RWPE2 (cell line): ENCODE results near the gene HMCES.

Experiments used
- ATAC-seq: fragments of 200-7000 bp; cut with Tn5 transposase; 3 replicates; pipeline ENCODE4 v1.9.1; 2021; ENCODE audit warnings: low read depth
- DNase-seq: peaks from one replicate; pipeline ENCODE4 v3.0.0-alpha.2; 2020; ENCODE audit warnings: low spot score
- H3K27ac ChIP-seq: fragments of 450-650 bp; 2 replicates; pipeline ENCODE4 v1.5.1; 2017; ENCODE audit warnings: mild to moderate bottlenecking; ENCODE audit not compliant: poor library complexity, severe bottlenecking
- H3K27me3 ChIP-seq: fragments of 250-450 bp; sonication (Bioruptor Pico); 2 replicates; pipeline ENCODE4 v1.5.1; 2021; ENCODE audit warnings: mild to moderate bottlenecking, moderate library complexity; ENCODE audit not compliant: insufficient read depth, poor library complexity, severe bottlenecking
- H3K36me3 ChIP-seq: fragments of 250-450 bp; sonication (Bioruptor Pico); 2 replicates; pipeline ENCODE4 v1.5.1; 2020; ENCODE audit warnings: low read depth, mild to moderate bottlenecking, moderate library complexity
- H3K4me1 ChIP-seq: fragments of 250-450 bp; sonication (Bioruptor Pico); 2 replicates; pipeline ENCODE4 v1.5.1; 2021; ENCODE audit warnings: mild to moderate bottlenecking, moderate library complexity; ENCODE audit not compliant: insufficient read depth, poor library complexity, severe bottlenecking
- H3K4me3 ChIP-seq: fragments of 250-450 bp; sonication (Bioruptor Pico); 2 replicates; pipeline ENCODE4 v1.5.1; 2021; ENCODE audit warnings: mild to moderate bottlenecking, moderate library complexity; ENCODE audit not compliant: severe bottlenecking
- H3K9me3 ChIP-seq: fragments of 250-450 bp; sonication (Bioruptor Pico); 2 replicates; pipeline ENCODE4 v1.5.1; 2021; ENCODE audit warnings: mild to moderate bottlenecking, moderate library complexity; ENCODE audit not compliant: severe bottlenecking
- TF ChIP-seq, protein P1 (sequence below): fragments of 450-650 bp; IDR thresholded peaks from one replicate; pipeline ENCODE4 v1.5.1; 2017; ENCODE audit warnings: mild to moderate bottlenecking, moderate library complexity; ENCODE audit not compliant: poor library complexity, severe bottlenecking

HMCES gene

DNA sequence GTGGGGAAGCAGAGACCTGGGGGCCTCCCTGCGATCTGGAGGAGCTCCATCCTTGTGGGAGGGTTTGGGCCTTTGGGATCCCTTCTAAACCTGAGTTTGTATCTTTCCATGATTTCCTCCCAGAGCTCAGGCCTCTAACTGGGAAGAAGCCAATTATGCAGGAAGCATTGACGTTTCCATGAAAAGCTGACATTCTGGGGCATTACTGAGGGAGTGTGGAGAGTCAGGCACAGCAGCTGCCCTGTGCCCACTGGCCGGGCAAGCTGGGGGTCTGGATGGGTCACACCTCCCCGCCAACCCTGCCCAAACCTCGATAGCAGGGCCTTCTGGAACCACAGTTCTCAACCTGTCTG, 74.9 kb downstream of the HMCES start:
- H3K27me3 ChIP-seq = no peaks in the 10 kb centered on the region
- ATAC-seq = no peak
- DNase-seq = no peak
- H3K9me3 ChIP-seq = no peaks in the 10 kb centered on the region
- H3K36me3 ChIP-seq = no peaks in the 10 kb centered on the region
- H3K4me1 ChIP-seq = no peaks in the 10 kb centered on the region
- TF ChIP-seq, protein P1, sequence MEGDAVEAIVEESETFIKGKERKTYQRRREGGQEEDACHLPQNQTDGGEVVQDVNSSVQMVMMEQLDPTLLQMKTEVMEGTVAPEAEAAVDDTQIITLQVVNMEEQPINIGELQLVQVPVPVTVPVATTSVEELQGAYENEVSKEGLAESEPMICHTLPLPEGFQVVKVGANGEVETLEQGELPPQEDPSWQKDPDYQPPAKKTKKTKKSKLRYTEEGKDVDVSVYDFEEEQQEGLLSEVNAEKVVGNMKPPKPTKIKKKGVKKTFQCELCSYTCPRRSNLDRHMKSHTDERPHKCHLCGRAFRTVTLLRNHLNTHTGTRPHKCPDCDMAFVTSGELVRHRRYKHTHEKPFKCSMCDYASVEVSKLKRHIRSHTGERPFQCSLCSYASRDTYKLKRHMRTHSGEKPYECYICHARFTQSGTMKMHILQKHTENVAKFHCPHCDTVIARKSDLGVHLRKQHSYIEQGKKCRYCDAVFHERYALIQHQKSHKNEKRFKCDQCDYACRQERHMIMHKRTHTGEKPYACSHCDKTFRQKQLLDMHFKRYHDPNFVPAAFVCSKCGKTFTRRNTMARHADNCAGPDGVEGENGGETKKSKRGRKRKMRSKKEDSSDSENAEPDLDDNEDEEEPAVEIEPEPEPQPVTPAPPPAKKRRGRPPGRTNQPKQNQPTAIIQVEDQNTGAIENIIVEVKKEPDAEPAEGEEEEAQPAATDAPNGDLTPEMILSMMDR = no peak
- no peak overlapping the region for H3K4me3 ChIP-seq
- no peak overlapping the region for H3K27ac ChIP-seq
